Ascending aorta (tissue), 2 donors: ENCODE measurements around the gene OR51A7. TPM values are rescaled to one million over a fixed set of nuclear protein-coding genes. Genes with fewer than 3 reads are reported as not detected.
"Not testable (repeated sequence)": the region's sequence is repeated elsewhere in the genome, so short reads cannot be mapped to it uniquely, and the experiment has no call there.

Experiments
- DNase-seq, 2 donors: peaks; one replicate each; pipeline ENCODE4 v3.0.0-alpha.2; 2019; ENCODE audit warnings: low spot score in 2 of 2
- H3K27ac ChIP-seq, 2 donors: fragments of 200-600 bp; sonication (generic); one replicate each; pipeline ENCODE4 v1.5.1; 2016 to 2017; ENCODE audit warnings: mild to moderate bottlenecking in 1 of 2
- H3K27me3 ChIP-seq: fragments of 200-600 bp; sonication (generic); one replicate; pipeline ENCODE4 v1.5.1; 2017
- H3K36me3 ChIP-seq, 2 donors: fragments of 200-600 bp; sonication (generic); one replicate each; pipeline ENCODE4 v1.5.1; 2016
- H3K4me1 ChIP-seq, 2 donors: fragments of 200-600 bp; sonication (generic); one replicate each; pipeline ENCODE4 v1.5.1; 2016 to 2017; ENCODE audit warnings: mild to moderate bottlenecking in 1 of 2
- H3K4me3 ChIP-seq, 2 donors: fragments of 200-600 bp; sonication (generic); one replicate each; pipeline ENCODE4 v1.5.1; 2016 to 2017; ENCODE audit warnings: mild to moderate bottlenecking in 1 of 2
- H3K9me3 ChIP-seq, 2 donors: fragments of 200-600 bp; sonication (generic); one replicate each; pipeline ENCODE4 v1.5.1; 2016
- intact Hi-C: fragments of 100-400 bp; cut with DNase I; formaldehyde crosslinking; loops from one replicate; pipeline ENCODE4 v1.15.1; 2023
- total RNA-seq: library from RNA; depleted of rRNA; stranded (reverse); fragments of >200 nt; gene quantifications from one replicate; pipeline ENCODE4 v1.1.0, GENCODE V29; 2016
- TF ChIP-seq, protein P1 (sequence below), 3 experiments: fragments of 200-600 bp in 2 of 3; fragments of 450-650 bp in 1 of 3; sonication (generic) in 2 of 3; IDR thresholded peaks; one replicate each; pipeline ENCODE4 v1.5.1; 2016 to 2019; ENCODE audit warnings: antibody characterized with exemption in 3 of 3, mild to moderate bottlenecking in 1 of 3, moderate library complexity in 1 of 3

OR51A7 gene, protein sequence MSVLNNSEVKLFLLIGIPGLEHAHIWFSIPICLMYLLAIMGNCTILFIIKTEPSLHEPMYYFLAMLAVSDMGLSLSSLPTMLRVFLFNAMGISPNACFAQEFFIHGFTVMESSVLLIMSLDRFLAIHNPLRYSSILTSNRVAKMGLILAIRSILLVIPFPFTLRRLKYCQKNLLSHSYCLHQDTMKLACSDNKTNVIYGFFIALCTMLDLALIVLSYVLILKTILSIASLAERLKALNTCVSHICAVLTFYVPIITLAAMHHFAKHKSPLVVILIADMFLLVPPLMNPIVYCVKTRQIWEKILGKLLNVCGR
- total RNA-seq: not detected

DNA sequence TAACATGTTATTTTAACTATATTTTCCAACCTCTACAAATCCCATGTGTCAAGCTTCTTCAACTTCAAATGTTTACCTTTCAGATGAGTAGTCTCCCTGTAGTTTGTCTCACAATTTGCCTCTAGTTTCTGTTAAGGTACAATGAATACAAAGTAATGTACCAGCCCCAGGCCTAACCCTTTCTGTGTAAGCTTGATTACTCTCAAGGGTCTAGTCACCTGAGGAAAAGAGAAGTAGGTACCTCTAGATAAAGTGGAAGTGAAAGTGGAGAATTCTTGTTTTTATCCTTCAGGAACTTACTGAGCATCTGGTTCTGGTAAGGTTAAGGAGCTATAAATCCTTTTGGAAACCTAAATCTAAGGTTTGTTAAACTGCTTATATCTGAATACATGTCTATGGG is at the start of gene OR51A7:
Gene OR51A7, plus strand, starts transcription at position 300 of the 400 bp plus-strand sequence. CDS start 3,587 bp downstream, outside the sequence.
- Histone ChIP-seq H3K4me1 (no peaks in the 10 kb centered on the region), H3K36me3 (no peaks in the 10 kb centered on the region), H3K4me3 (no peak within 1 kb of the TSS), H3K27ac (no peak within 1 kb of the TSS), H3K9me3 (no peaks in the 10 kb centered on the region), H3K27me3 (no peaks in the 10 kb centered on the region)
- DNase-seq: no peak
- TF ChIP-seq, protein P1, sequence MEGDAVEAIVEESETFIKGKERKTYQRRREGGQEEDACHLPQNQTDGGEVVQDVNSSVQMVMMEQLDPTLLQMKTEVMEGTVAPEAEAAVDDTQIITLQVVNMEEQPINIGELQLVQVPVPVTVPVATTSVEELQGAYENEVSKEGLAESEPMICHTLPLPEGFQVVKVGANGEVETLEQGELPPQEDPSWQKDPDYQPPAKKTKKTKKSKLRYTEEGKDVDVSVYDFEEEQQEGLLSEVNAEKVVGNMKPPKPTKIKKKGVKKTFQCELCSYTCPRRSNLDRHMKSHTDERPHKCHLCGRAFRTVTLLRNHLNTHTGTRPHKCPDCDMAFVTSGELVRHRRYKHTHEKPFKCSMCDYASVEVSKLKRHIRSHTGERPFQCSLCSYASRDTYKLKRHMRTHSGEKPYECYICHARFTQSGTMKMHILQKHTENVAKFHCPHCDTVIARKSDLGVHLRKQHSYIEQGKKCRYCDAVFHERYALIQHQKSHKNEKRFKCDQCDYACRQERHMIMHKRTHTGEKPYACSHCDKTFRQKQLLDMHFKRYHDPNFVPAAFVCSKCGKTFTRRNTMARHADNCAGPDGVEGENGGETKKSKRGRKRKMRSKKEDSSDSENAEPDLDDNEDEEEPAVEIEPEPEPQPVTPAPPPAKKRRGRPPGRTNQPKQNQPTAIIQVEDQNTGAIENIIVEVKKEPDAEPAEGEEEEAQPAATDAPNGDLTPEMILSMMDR (IDR thresholded peaks at IDR 0.05): no peak
- intact Hi-C loops: no loop called here

DNA sequence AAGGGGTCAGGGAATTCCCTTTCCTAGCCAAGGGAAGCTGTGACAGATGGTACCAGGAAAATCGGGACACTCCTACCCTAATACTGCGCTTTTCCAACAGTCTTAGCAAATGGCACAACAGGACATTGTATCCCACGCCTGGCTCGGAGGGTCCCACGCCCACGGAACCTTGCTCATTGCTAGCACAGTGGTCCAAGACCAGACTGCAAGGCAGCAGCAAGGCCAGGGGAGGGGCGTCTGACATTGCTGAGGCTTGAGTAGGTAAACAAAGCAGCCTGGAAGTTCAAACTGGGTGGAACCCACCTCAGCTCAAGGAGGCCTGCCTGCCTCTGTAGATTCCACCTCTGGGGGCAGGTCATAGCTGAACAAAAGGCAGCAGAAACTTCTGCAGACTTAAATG is 49.3 kb upstream of the OR51A7 start:
- H3K9me3 ChIP-seq, H3K27ac ChIP-seq, H3K36me3 ChIP-seq, DNase-seq, H3K4me3 ChIP-seq, H3K4me1 ChIP-seq, intact Hi-C loops, H3K27me3 ChIP-seq: not testable (repeated sequence)

DNA sequence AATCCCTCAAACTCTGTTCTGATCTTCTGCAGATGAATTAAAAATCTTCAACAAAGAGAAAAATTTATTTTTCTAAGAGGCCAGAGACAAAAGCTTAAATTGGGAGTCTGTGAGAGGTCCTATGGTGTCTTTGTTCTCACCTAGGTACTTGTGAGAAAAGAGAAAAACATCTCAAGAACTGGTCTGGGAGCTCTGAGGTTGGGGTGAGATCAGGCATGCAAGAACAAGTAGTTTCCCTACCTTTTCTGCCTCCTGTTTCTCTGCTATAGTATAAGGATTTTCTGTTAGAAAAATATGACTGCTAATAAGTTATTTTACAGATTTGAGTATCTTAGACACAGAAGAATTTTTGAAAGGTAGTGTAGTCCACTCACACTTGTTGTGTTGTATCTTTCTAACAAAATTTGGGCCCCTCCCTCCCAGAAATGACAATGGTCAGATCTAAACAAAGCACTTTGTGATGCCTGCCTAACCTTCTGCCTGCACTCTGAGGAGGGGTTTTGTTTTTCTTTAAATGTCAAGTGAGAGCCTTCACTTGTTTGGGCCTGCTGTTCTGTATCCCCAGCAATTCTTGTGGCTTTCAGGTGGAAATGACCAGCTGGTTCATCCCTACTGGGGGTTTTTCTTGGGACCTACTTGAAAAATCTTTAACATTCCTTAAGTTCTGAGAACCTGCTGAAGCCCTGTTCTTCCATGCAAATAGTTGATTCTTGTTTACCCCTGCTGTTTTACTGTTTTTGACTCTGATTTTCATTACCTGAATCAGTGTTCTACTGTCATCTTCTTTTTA is 40.9 kb upstream of the OR51A7 start:
- DNase-seq: no peak
- Histone ChIP-seq H3K27ac (no peak overlapping the region), H3K4me1 (no peaks in the 10 kb centered on the region), H3K4me3 (no peak overlapping the region), H3K27me3 (no peaks in the 10 kb centered on the region), H3K9me3 (no peaks in the 10 kb centered on the region), H3K36me3 (no peaks in the 10 kb centered on the region)
- intact Hi-C loops: no loop called here
- TF ChIP-seq, protein P1 (IDR thresholded peaks at IDR 0.05): no peak

DNA sequence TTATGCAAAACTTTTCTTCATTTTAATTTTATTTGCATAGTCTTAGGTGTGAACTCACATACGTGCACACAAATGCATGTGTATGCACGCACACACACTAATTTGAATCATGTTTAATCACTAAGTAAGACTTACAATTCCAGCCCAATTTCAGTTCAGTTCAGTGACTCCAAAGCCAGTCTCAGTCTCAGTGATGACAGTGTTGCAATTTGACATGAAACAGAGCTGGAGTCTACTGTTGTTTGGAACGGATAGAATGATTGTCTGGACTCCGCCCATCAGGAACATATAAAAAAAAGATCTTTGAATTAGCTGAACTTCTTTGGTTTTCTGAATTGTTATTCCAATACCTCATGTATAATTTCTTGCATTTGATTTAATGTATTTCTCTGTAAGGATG is 39.7 kb upstream of the OR51A7 start:
- intact Hi-C loops: no loop called here
- Histone ChIP-seq H3K36me3 (no peaks in the 10 kb centered on the region), H3K4me3 (no peak overlapping the region), H3K27me3 (no peaks in the 10 kb centered on the region), H3K27ac (no peak overlapping the region), H3K9me3 (no peaks in the 10 kb centered on the region), H3K4me1 (no peaks in the 10 kb centered on the region)
- TF ChIP-seq, protein P1 (IDR thresholded peaks at IDR 0.05): no peak
- no peak for DNase-seq

DNA sequence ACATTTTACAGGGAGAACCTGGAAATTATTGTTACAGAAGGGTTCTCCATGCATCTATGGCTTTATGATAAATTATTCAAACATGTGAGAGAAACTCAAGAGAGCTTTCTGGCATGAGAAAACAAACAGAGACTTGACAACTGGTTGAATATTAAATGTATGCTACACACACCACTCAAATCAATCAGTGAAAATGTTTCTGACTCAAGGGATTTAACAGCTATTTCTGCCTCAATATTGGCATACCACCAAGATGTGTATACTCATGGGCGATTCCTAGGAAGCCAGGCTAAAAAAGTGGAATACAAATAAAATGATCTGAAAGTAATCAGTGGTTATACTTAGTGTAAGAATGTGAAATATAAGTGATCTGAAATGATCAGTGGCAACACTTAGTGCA is 37.7 kb upstream of the OR51A7 start:
- Histone ChIP-seq H3K27ac (no peak overlapping the region), H3K27me3 (no peaks in the 10 kb centered on the region), H3K36me3 (no peaks in the 10 kb centered on the region), H3K9me3 (no peaks in the 10 kb centered on the region), H3K4me3 (no peak overlapping the region), H3K4me1 (no peaks in the 10 kb centered on the region)
- no peak for DNase-seq
- intact Hi-C loops: no loop called here
- TF ChIP-seq, protein P1 (IDR thresholded peaks at IDR 0.05): no peak

DNA sequence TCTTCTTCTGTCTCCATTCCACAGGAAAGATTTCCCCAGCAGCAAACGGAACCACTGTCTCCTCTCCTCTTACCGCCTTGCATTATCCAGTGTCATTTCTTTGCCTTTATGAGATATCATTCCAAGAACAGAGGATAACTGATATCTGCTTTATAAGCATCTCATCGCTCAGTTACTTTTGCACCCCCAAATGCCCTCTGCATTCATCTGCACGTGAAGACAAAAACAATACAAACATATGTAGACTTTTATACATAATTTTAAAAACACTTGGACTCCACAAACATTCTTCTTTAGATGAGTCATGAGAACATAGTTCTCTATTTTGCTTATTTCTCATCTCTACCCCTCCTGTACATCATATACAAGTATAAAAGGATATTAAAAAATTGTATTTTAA is 22.4 kb upstream of the OR51A7 start:
- H3K9me3 ChIP-seq: no peaks in the 10 kb centered on the region
- DNase-seq: no peak
- no peaks in the 10 kb centered on the region for H3K27me3 ChIP-seq
- intact Hi-C loops: no loop called here
- no peak overlapping the region for H3K27ac ChIP-seq
- H3K4me1 ChIP-seq: no peaks in the 10 kb centered on the region
- no peak overlapping the region for H3K4me3 ChIP-seq
- TF ChIP-seq, protein P1 (IDR thresholded peaks at IDR 0.05): no peak
- no peaks in the 10 kb centered on the region for H3K36me3 ChIP-seq
